HepG2 (cell line): ENCODE measurements around the gene THSD8. TPM values are rescaled to one million over a fixed set of nuclear protein-coding genes. Genes with fewer than 3 reads are reported as not detected.
A peak's percentile ranks its signal among the peaks of the same experiment; 100 is the strongest.

Experiments
- ERF ChIP-seq: IDR thresholded peaks from 2 replicates; pipeline ENCODE4 v1.6.1; 2018; ENCODE audit warnings: missing biosample characterization, missing genetic modification reagents
- HNF4G ChIP-seq, 2 experiments: sonication (generic) in 1 of 2; formaldehyde crosslinking in 1 of 2; IDR thresholded peaks; 2 replicates each; pipeline versions ENCODE4 v1.4.0 to v1.6.1; 2011 to 2020; ENCODE audit warnings: borderline replicate concordance in 2 of 2, low read depth in 2 of 2, mild to moderate bottlenecking in 2 of 2, low read length in 1 of 2, missing genetic modification reagents in 1 of 2, moderate library complexity in 1 of 2
- KDM3A ChIP-seq: IDR thresholded peaks from 2 replicates; pipeline ENCODE4 v1.6.1; 2018; ENCODE audit warnings: low read depth, missing compliant biosample characterization
- LBX2 ChIP-seq: sonication (generic); formaldehyde crosslinking; IDR thresholded peaks from 2 replicates; pipeline ENCODE4 v1.5.0; 2020; ENCODE audit warnings: missing genetic modification reagents, mild to moderate bottlenecking, borderline replicate concordance
- SALL2 ChIP-seq: sonication (generic); formaldehyde crosslinking; IDR thresholded peaks from 2 replicates; pipeline ENCODE4 v1.8.1; 2023; ENCODE audit warnings: mild to moderate bottlenecking, missing genetic modification reagents, inconsistent platforms
- TRIM24 ChIP-seq: sonication (generic); formaldehyde crosslinking; IDR thresholded peaks from 2 replicates; pipeline ENCODE4 v1.8.0; 2022; ENCODE audit warnings: mild to moderate bottlenecking, missing genetic modification reagents
- ZFP91 ChIP-seq: sonication (generic); formaldehyde crosslinking; IDR thresholded peaks from 2 replicates; pipeline ENCODE4 v1.9.0; 2022; ENCODE audit warnings: missing genetic modification reagents, mild to moderate bottlenecking, borderline replicate concordance
- ZNF207 ChIP-seq: fragments of 450-650 bp; IDR thresholded peaks from 2 replicates; pipeline ENCODE4 v1.6.1; 2016; ENCODE audit warnings: antibody characterized with exemption, borderline replicate concordance
- ZNF251 ChIP-seq: sonication (generic); formaldehyde crosslinking; IDR thresholded peaks from 2 replicates; pipeline ENCODE4 v1.9.0; 2021; ENCODE audit warnings: mild to moderate bottlenecking, missing genetic modification reagents
- ZNF275 ChIP-seq: sonication (generic); formaldehyde crosslinking; IDR thresholded peaks from 2 replicates; pipeline ENCODE4 v1.8.0; 2022; ENCODE audit warnings: missing genetic modification reagents, mild to moderate bottlenecking, inconsistent platforms, borderline replicate concordance
- ZNF331 ChIP-seq: sonication (generic); formaldehyde crosslinking; IDR thresholded peaks from 2 replicates; pipeline ENCODE4 v1.4.0; 2020; ENCODE audit warnings: missing genetic modification reagents
- ZNF644 ChIP-seq: IDR thresholded peaks from 2 replicates; pipeline ENCODE4 v1.6.1; 2016; ENCODE audit warnings: low read depth
- ZNF761 ChIP-seq: sonication (generic); formaldehyde crosslinking; conservative IDR thresholded peaks from 2 replicates; pipeline ENCODE4 v1.4.0; 2020; ENCODE audit warnings: mild to moderate bottlenecking, missing genetic modification reagents
- ZNF782 ChIP-seq: sonication (generic); formaldehyde crosslinking; IDR thresholded peaks from 2 replicates; pipeline ENCODE4 v1.4.0; 2020; ENCODE audit warnings: missing genetic modification reagents, mild to moderate bottlenecking, borderline replicate concordance
- ZNF800 ChIP-seq: sonication (generic); formaldehyde crosslinking; IDR thresholded peaks from 2 replicates; pipeline ENCODE4 v1.4.0; 2020; ENCODE audit warnings: missing genetic modification reagents
- polyA plus RNA-seq, 8 experiments: library from polyadenylated mRNA; depleted of rRNA in 3 of 8; stranded (reverse) in 7 of 8; unstranded in 1 of 8; fragments of >200 nt; fragmentation: Illumina TruSeq in 4 of 8; extraction: Trizol in 4 of 8; gene quantifications; 2 replicates each; pipeline versions ENCODE4 v1.2.1 to v1.2.3, GENCODE V29; 2011 to 2016; ENCODE audit warnings: low read depth in 4 of 8, missing spikeins in 1 of 8, mixed read lengths in 1 of 8; ENCODE audit not compliant: insufficient read depth in 1 of 8
- total RNA-seq, 5 experiments: library from RNA; depleted of rRNA; stranded (reverse); fragments of >200 nt; fragmentation: Illumina TruSeq; extraction: Trizol; gene quantifications; 2 replicates each; pipeline ENCODE4 v1.2.3, GENCODE V29; 2016; ENCODE audit warnings: low read depth in 1 of 5
- TF ChIP-seq, protein P1 (sequence below): sonication (generic); formaldehyde crosslinking; IDR thresholded peaks from 2 replicates; pipeline ENCODE4 v1.4.0; 2020; ENCODE audit warnings: missing genetic modification reagents, low read depth, mild to moderate bottlenecking, borderline replicate concordance
- TF ChIP-seq, protein P2 (sequence below): sonication (generic); formaldehyde crosslinking; conservative IDR thresholded peaks from 2 replicates; pipeline ENCODE4 v1.4.0; 2020; ENCODE audit warnings: missing genetic modification reagents
- TF ChIP-seq, protein P3 (sequence below): sonication (generic); formaldehyde crosslinking; conservative IDR thresholded peaks from 2 replicates; pipeline ENCODE4 v1.4.0; 2020; ENCODE audit warnings: missing genetic modification reagents

THSD8 gene
- total and polyA plus RNA-seq, 2 of the 13 experiments (the other 11 are each of a cell fraction or from before 2014, with no cell fraction given): 4.8 to 14.9 TPM

GRCh38 chr19:12796146-12797071 is 5.5 kb upstream of the THSD8 start (continued):
- TF ChIP-seq ZNF800 (CRISPR knock-in tag) (no peak), TRIM24 (CRISPR knock-in tag) (no peak), ZNF275 (no peak), HNF4G (IDR thresholded peaks at IDR 0.05; ENCODE audit: borderline replicate concordance, low read depth, low read length) (no peak), HNF4G (CRISPR knock-in tag; IDR thresholded peaks at IDR 0.05; ENCODE audit: borderline replicate concordance, low read depth) (no peak), ZNF331 (CRISPR knock-in tag) (peak; percentile 54; the same call in 1 of the 2 replicates), ZNF761 (no peak), ZNF207 (no peak), ERF (CRISPR knock-in tag) (peak; percentile 70; the same call in 1 of the 2 replicates), SALL2 (CRISPR knock-in tag) (peak; percentile 29; the same call in 1 of the 2 replicates), LBX2 (CRISPR knock-in tag) (no peak), ZNF251 (no peak), ZNF782 (CRISPR knock-in tag) (no peak), KDM3A (CRISPR knock-in tag) (peak; percentile 88; the same call in 1 of the 2 replicates), ZFP91 (CRISPR knock-in tag) (peak; percentile 59), ZNF644 (no peak)
- TF ChIP-seq, protein P1, sequence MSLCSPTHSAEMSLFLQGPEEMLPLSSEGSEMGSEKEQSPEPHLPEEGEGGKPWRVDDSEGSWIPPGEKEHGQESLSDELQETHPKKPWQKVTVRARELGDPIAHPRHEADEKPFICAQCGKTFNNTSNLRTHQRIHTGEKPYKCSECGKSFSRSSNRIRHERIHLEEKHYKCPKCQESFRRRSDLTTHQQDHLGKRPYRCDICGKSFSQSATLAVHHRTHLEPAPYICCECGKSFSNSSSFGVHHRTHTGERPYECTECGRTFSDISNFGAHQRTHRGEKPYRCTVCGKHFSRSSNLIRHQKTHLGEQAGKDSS (CRISPR knock-in tag): no peak
- TF ChIP-seq, protein P2, sequence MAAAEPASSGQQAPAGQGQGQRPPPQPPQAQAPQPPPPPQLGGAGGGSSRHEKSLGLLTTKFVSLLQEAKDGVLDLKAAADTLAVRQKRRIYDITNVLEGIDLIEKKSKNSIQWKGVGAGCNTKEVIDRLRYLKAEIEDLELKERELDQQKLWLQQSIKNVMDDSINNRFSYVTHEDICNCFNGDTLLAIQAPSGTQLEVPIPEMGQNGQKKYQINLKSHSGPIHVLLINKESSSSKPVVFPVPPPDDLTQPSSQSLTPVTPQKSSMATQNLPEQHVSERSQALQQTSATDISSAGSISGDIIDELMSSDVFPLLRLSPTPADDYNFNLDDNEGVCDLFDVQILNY: no peak
- TF ChIP-seq, protein P3, sequence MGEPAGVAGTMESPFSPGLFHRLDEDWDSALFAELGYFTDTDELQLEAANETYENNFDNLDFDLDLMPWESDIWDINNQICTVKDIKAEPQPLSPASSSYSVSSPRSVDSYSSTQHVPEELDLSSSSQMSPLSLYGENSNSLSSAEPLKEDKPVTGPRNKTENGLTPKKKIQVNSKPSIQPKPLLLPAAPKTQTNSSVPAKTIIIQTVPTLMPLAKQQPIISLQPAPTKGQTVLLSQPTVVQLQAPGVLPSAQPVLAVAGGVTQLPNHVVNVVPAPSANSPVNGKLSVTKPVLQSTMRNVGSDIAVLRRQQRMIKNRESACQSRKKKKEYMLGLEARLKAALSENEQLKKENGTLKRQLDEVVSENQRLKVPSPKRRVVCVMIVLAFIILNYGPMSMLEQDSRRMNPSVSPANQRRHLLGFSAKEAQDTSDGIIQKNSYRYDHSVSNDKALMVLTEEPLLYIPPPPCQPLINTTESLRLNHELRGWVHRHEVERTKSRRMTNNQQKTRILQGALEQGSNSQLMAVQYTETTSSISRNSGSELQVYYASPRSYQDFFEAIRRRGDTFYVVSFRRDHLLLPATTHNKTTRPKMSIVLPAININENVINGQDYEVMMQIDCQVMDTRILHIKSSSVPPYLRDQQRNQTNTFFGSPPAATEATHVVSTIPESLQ: no peak
